ENCODE results near the gene TRIM24. TPM values are rescaled to one million over a fixed set of nuclear protein-coding genes. Genes with fewer than 3 reads are reported as not detected.

The TRIM24 gene
- total and polyA plus RNA-seq, 2 of the 13 experiments (the other 11 are each of a cell fraction or from before 2014, with no cell fraction given), result 100 to 106 TPM

- Histone ChIP-seq H2AFZ (ENCODE audit: low read length) (no peak overlapping the region), H3K4me3 (replicated peaks in 1 of 3; ENCODE audit: insufficient read depth in 1 of 3, low read depth in 2 of 3, low read length in 3 of 3) (no peak overlapping the region), H3K36me3 (replicated peaks in 1 of 2; ENCODE audit: control insufficient read depth in 1 of 2, insufficient read depth in 2 of 2, low read length in 2 of 2) (peaks cover 15 to 69% of the 10 kb centered on the region in 2 experiments), H3K9me3 (ENCODE audit: low read length) (peaks cover 20% of the 10 kb centered on the region), H3K27ac (ENCODE audit: extremely low read length, insufficient read depth, low read length) (no peak overlapping the region), H4K20me1 (ENCODE audit: insufficient read depth, low read length) (0 out of 2 replicates have a peak, but pooled peaks cover under 1% of the 10 kb centered on the region), H3K9ac (ENCODE audit: insufficient read depth, low read depth, low read length) (no peak overlapping the region), H3K4me2 (ENCODE audit: low read depth, low read length) (no peak overlapping the region), H3K27me3 (ENCODE audit: control insufficient read depth in 1 of 2, insufficient read depth in 2 of 2, low read length in 2 of 2) (no peaks in the 10 kb centered on the region), H3K79me2 (ENCODE audit: insufficient read depth, low read length) (peaks cover 40% of the 10 kb centered on the region), H3K4me1 (ENCODE audit: insufficient read depth, low read length) (no peaks in the 10 kb centered on the region)
- 100% methylated on average over 2 of the region's 2 CpGs for WGBS (ENCODE audit: low lambda C conversion rate)
- DNase-seq (ENCODE audit: low spot score), result no peak
- CTCF ChIA-PET (ENCODE audit: low intra/inter-chr PET ratio, low total read pairs), result no interaction called here
- in situ Hi-C loops (cut with HindIII; ENCODE audit: extremely low pct_ligation_motif_present, low pct_unique_long_range_greater_than_20kb) (no loop called here), intact Hi-C loops (cut with micrococcal nuclease; ENCODE audit: unreplicated experiment) (loop anchor here (5.0 kb wide), 1 partner anchor 62 kb away; the partner anchor contains the start of gene TRIM24)
- ATAC-seq, result no peak
- no peak for FAIRE-seq
- TF ChIP-seq ZNF407 (CRISPR knock-in tag; IDR thresholded peaks at IDR 0.05; ENCODE audit: not compliant biosample characterization), result no peak
- TF ChIP-seq AGO2 (optimal IDR thresholded peaks at IDR 0.05; ENCODE audit: low read depth, low read length), result peak; percentile 84
- TF ChIP-seq SRSF4 (IDR thresholded peaks at IDR 0.05; ENCODE audit: low read depth, low read length, poor library complexity, severe bottlenecking), result peak; percentile 59
- BruUV-seq (replicated peaks), result no TSS peak
- POLR2A ChIA-PET, result no interaction called here
Measured at GRCh38 chr7:138524259-138524658, 64.2 kb downstream of the TRIM24 start.
